Mesenchymal stem cell (in vitro differentiated cells and primary cell): ENCODE measurements around the gene GNPAT.

Experiments used
- DNase-seq: peaks from one replicate; pipeline ENCODE4 v3.0.0-alpha.2; 2013
- H2AFZ ChIP-seq: one replicate; pipeline ENCODE4 v1.6.1; 2013; ENCODE audit warnings: low read depth, mild to moderate bottlenecking, control low read depth, inconsistent platforms, low read length, moderate library complexity
- H2AK5ac ChIP-seq: 2 replicates; pipeline ENCODE4 v1.6.1; 2013; ENCODE audit warnings: low read length, moderate library complexity, mild to moderate bottlenecking, inconsistent platforms; ENCODE audit not compliant: severe bottlenecking
- H2BK120ac ChIP-seq: one replicate; pipeline ENCODE4 v1.6.1; 2013; ENCODE audit warnings: low read depth, mild to moderate bottlenecking, inconsistent platforms, low read length, moderate library complexity
- H2BK12ac ChIP-seq, 2 experiments: one replicate each; pipeline ENCODE4 v1.6.1; 2013; ENCODE audit warnings: inconsistent platforms in 2 of 2, low read length in 2 of 2, mild to moderate bottlenecking in 2 of 2, moderate library complexity in 2 of 2, control low read depth in 1 of 2
- H2BK15ac ChIP-seq: one replicate; pipeline ENCODE4 v1.6.1; 2013; ENCODE audit warnings: mild to moderate bottlenecking, low read depth, inconsistent platforms; ENCODE audit not compliant: poor library complexity, severe bottlenecking
- H2BK5ac ChIP-seq: 2 replicates; pipeline ENCODE4 v1.6.1; 2013; ENCODE audit warnings: low read depth, mild to moderate bottlenecking, low read length, control low read depth, inconsistent platforms; ENCODE audit not compliant: poor library complexity, severe bottlenecking
- H3K14ac ChIP-seq, 2 experiments: one replicate each; pipeline ENCODE4 v1.6.1; 2013; ENCODE audit warnings: inconsistent platforms in 2 of 2, low read length in 2 of 2, control low read depth in 1 of 2, mild to moderate bottlenecking in 1 of 2, moderate library complexity in 1 of 2
- H3K18ac ChIP-seq, 2 experiments: one replicate each; pipeline ENCODE4 v1.6.1; 2013; ENCODE audit warnings: inconsistent platforms in 2 of 2, low read length in 2 of 2, control low read depth in 1 of 2, low read depth in 1 of 2, mild to moderate bottlenecking in 1 of 2
- H3K23ac ChIP-seq, 2 experiments: one replicate each; pipeline ENCODE4 v1.6.1; 2013; ENCODE audit warnings: inconsistent platforms in 2 of 2, low read length in 2 of 2, mild to moderate bottlenecking in 2 of 2, moderate library complexity in 2 of 2, control low read depth in 1 of 2
- H3K27ac ChIP-seq: 2 replicates; pipeline ENCODE4 v1.5.1; 2013; ENCODE audit warnings: mild to moderate bottlenecking, moderate library complexity, low read length, control low read depth, inconsistent platforms; ENCODE audit not compliant: poor library complexity, severe bottlenecking
- H3K27me3 ChIP-seq, 2 experiments: 2 replicates each; pipeline versions ENCODE4 v1.6.1 to v1.7.0; 2013; ENCODE audit warnings: low read length in 2 of 2, mild to moderate bottlenecking in 2 of 2, moderate library complexity in 2 of 2, control low read depth in 1 of 2, inconsistent platforms in 1 of 2; ENCODE audit not compliant: control insufficient read depth in 1 of 2, insufficient read depth in 1 of 2
- H3K36me3 ChIP-seq, 2 experiments: 2 replicates each; pipeline versions ENCODE4 v1.6.1 to v1.7.0; 2013; ENCODE audit warnings: low read length in 2 of 2, control low read depth in 1 of 2, inconsistent platforms in 1 of 2, low read depth in 1 of 2, mild to moderate bottlenecking in 1 of 2; ENCODE audit not compliant: insufficient read depth in 2 of 2, control insufficient read depth in 1 of 2
- H3K4ac ChIP-seq, 2 experiments: one replicate each; pipeline ENCODE4 v1.6.1; 2013; ENCODE audit warnings: inconsistent platforms in 2 of 2, low read length in 2 of 2, mild to moderate bottlenecking in 2 of 2, moderate library complexity in 2 of 2, control low read depth in 1 of 2, low read depth in 1 of 2
- H3K4me1 ChIP-seq: 2 replicates; pipeline ENCODE4 v1.6.1; 2013; ENCODE audit warnings: low read depth, low read length, control low read depth; ENCODE audit not compliant: control insufficient read depth, insufficient read depth
- H3K4me2 ChIP-seq: 2 replicates; pipeline ENCODE4 v1.6.1; 2013; ENCODE audit warnings: low read length, mild to moderate bottlenecking, inconsistent platforms; ENCODE audit not compliant: poor library complexity, severe bottlenecking
- H3K4me3 ChIP-seq, 2 experiments: 2 replicates each; pipeline versions ENCODE4 v1.5.1 to v1.7.0; 2013; ENCODE audit warnings: low read length in 2 of 2, mild to moderate bottlenecking in 2 of 2, control low read depth in 1 of 2, low read depth in 1 of 2; ENCODE audit not compliant: insufficient read depth in 1 of 2
- H3K79me1 ChIP-seq: replicated peaks from 2 replicates; pipeline ENCODE4 v1.6.1; 2013; ENCODE audit warnings: mild to moderate bottlenecking, control low read depth, low read length, inconsistent platforms; ENCODE audit not compliant: poor library complexity, severe bottlenecking
- H3K9ac ChIP-seq: 2 replicates; pipeline ENCODE4 v1.7.0; 2013; ENCODE audit warnings: mild to moderate bottlenecking, low read length, moderate library complexity
- H3K9me3 ChIP-seq: 2 replicates; pipeline ENCODE4 v1.7.0; 2013; ENCODE audit warnings: mild to moderate bottlenecking, low read length; ENCODE audit not compliant: control insufficient read depth
- H4K8ac ChIP-seq: one replicate; pipeline ENCODE4 v1.6.1; 2013; ENCODE audit warnings: inconsistent platforms, mild to moderate bottlenecking, low read length, moderate library complexity
- H4K91ac ChIP-seq: one replicate; pipeline ENCODE4 v1.6.1; 2013; ENCODE audit warnings: mild to moderate bottlenecking, low read length, inconsistent platforms
- WGBS: methylation state at CpG from one replicate; pipeline ENCODE4 v1.1.7; 2013; ENCODE audit warnings: mixed read lengths; 5-methylcytosine and 5-hydroxymethylcytosine counted together

GNPAT gene

GRCh38 chr1:231218078-231218477 is 22.9 kb upstream of the GNPAT start:
- H2AK5ac ChIP-seq: no peak overlapping the region
- H3K27me3 ChIP-seq: peaks cover 45 to 55% of the 10 kb centered on the region in 2 experiments
- no peak for DNase-seq
- no peak overlapping the region for H4K91ac ChIP-seq
- no peak overlapping the region for H4K8ac ChIP-seq
- H2BK12ac ChIP-seq: no peak overlapping the region
- no peak overlapping the region for H2BK120ac ChIP-seq
- H3K36me3 ChIP-seq: peaks cover 4 to 8% of the 10 kb centered on the region in 2 experiments
- no peaks in the 10 kb centered on the region for H3K79me1 ChIP-seq
- H3K9ac ChIP-seq: no peak overlapping the region
- no peak overlapping the region for H2BK15ac ChIP-seq
- no peak overlapping the region for H2AFZ ChIP-seq
- no peaks in the 10 kb centered on the region for H3K4me1 ChIP-seq
- no peak overlapping the region for H3K14ac ChIP-seq
- H3K18ac ChIP-seq: no peak overlapping the region
- H3K23ac ChIP-seq: no peak overlapping the region
- no peaks in the 10 kb centered on the region for H3K9me3 ChIP-seq
- H3K4me2 ChIP-seq: no peak overlapping the region
- H3K27ac ChIP-seq: no peak overlapping the region
- no peak overlapping the region for H3K4me3 ChIP-seq
- 90% methylated on average over 3 of the region's 6 CpGs for WGBS
- H2BK5ac ChIP-seq: no peak overlapping the region
- no peak overlapping the region for H3K4ac ChIP-seq

- WGBS: 92% methylated on average over 9 of the region's 10 CpGs
- H3K27me3 ChIP-seq: peaks cover 36 to 43% of the 10 kb centered on the region in 2 experiments
- DNase-seq: no peak
- no peak overlapping the region for H3K23ac ChIP-seq
- H2BK5ac ChIP-seq: no peak overlapping the region
- H3K27ac ChIP-seq: no peak overlapping the region
- H3K36me3 ChIP-seq: peaks cover 15 to 18% of the 10 kb centered on the region in 2 experiments
- H3K4me1 ChIP-seq: no peaks in the 10 kb centered on the region
- H2AK5ac ChIP-seq: no peak overlapping the region
- H3K18ac ChIP-seq: no peak overlapping the region
- no peak overlapping the region for H3K9ac ChIP-seq
- H3K4ac ChIP-seq: no peak overlapping the region
- no peak overlapping the region for H2BK120ac ChIP-seq
- H2BK12ac ChIP-seq: no peak overlapping the region
- H3K14ac ChIP-seq: no peak overlapping the region
- H2AFZ ChIP-seq: no peak overlapping the region
- H4K91ac ChIP-seq: no peak overlapping the region
- H3K79me1 ChIP-seq: no peaks in the 10 kb centered on the region
- H3K4me3 ChIP-seq: no peak overlapping the region
- no peak overlapping the region for H4K8ac ChIP-seq
- no peak overlapping the region for H2BK15ac ChIP-seq
- no peak overlapping the region for H3K4me2 ChIP-seq
- no peaks in the 10 kb centered on the region for H3K9me3 ChIP-seq
Measured at GRCh38 chr1:231219422-231220401, 21.3 kb upstream of the GNPAT start.

- Histone ChIP-seq H3K23ac (no peak overlapping the region), H3K4me3 (no peak overlapping the region), H2BK5ac (no peak overlapping the region), H2AK5ac (no peak overlapping the region), H2BK120ac (no peak overlapping the region), H2AFZ (no peak overlapping the region), H3K9me3 (no peaks in the 10 kb centered on the region), H3K4me2 (no peak overlapping the region), H3K9ac (no peak overlapping the region), H3K14ac (no peak overlapping the region), H3K4ac (no peak overlapping the region), H4K8ac (no peak overlapping the region), H3K36me3 (peaks cover 17 to 29% of the 10 kb centered on the region in 2 experiments), H3K27me3 (peaks cover 26 to 33% of the 10 kb centered on the region in 2 experiments), H3K79me1 (no peaks in the 10 kb centered on the region), H3K18ac (no peak overlapping the region), H4K91ac (no peak overlapping the region), H2BK12ac (no peak overlapping the region), H3K27ac (no peak overlapping the region), H3K4me1 (no peaks in the 10 kb centered on the region), H2BK15ac (no peak overlapping the region)
- no peak for DNase-seq
- 92% methylated on average over 7 of the region's 11 CpGs for WGBS
Measured at GRCh38 chr1:231220801-231221200, 20.2 kb upstream of the GNPAT start.

- Histone ChIP-seq H3K23ac (no peak overlapping the region), H3K4me1 (no peaks in the 10 kb centered on the region), H4K91ac (no peak overlapping the region), H3K14ac (no peak overlapping the region), H3K9me3 (no peaks in the 10 kb centered on the region), H3K27ac (no peak overlapping the region), H2AFZ (no peak overlapping the region), H3K4me3 (no peak overlapping the region), H3K79me1 (peaks cover 10% of the 10 kb centered on the region), H2AK5ac (no peak overlapping the region), H3K18ac (no peak overlapping the region), H2BK15ac (no peak overlapping the region), H3K9ac (no peak overlapping the region), H3K4ac (no peak overlapping the region), H2BK5ac (no peak overlapping the region), H3K36me3 (peaks cover 32 to 67% of the 10 kb centered on the region in 2 experiments), H2BK120ac (no peak overlapping the region), H4K8ac (no peak overlapping the region), H3K4me2 (no peak overlapping the region), H2BK12ac (no peak overlapping the region), H3K27me3 (no peaks in the 10 kb centered on the region)
- DNase-seq: no peak
- WGBS: 94% methylated on average over 7 of the region's 7 CpGs
Measured at GRCh38 chr1:231226156-231226555, 14.9 kb upstream of the GNPAT start.
